Renal pelvis (tissue), 12 donors: Measurements from ENCODE around the gene OR5F1. TPM values are rescaled to one million over a fixed set of nuclear protein-coding genes. Genes with fewer than 3 reads are reported as not detected.

Experiments used
- DNase-seq: peaks from one replicate; pipeline ENCODE4 v3.0.0-alpha.2; 2013
- long read RNA-seq, 16 experiments: transcript quantifications; one replicate each; lab custom pipeline, GENCODE V29; 2026
- polyA plus RNA-seq, 3 donors: library from polyadenylated mRNA; unstranded; fragments of 120-200 nt; gene quantifications; one replicate each; pipeline ENCODE4 v1.2.1, GENCODE V29; 2013; ENCODE audit not compliant: insufficient read length in 3 of 3

Gene OR5F1
- not detected for polyA plus RNA-seq
- long read RNA-seq, donor 1 = 0 reads
- long read RNA-seq, donor 2 = 0 reads
- long read RNA-seq, donor 3 = 0 reads
- long read RNA-seq, donor 4 = 0 reads
- long read RNA-seq, donor 5 = 0 reads
- long read RNA-seq, donor 6 = 0 reads
- long read RNA-seq, donor 7 = 0 reads
- long read RNA-seq, donor 8 = 0 reads
- long read RNA-seq, donor 9, partial matches to known transcripts = 0 of 1 reads
- long read RNA-seq, donor 9, other reads (novel, unspliced or antisense) = 0 of 1 reads
- long read RNA-seq, donor 10 = 0 reads
- long read RNA-seq, donor 11 = 0 reads
- long read RNA-seq, donor 12 = 0 reads
- long read RNA-seq, donor 13 = 0 reads
- long read RNA-seq, donor 14 = 0 reads
- long read RNA-seq, donor 15 = 0 reads
- long read RNA-seq, donor 16 = 0 reads

DNA sequence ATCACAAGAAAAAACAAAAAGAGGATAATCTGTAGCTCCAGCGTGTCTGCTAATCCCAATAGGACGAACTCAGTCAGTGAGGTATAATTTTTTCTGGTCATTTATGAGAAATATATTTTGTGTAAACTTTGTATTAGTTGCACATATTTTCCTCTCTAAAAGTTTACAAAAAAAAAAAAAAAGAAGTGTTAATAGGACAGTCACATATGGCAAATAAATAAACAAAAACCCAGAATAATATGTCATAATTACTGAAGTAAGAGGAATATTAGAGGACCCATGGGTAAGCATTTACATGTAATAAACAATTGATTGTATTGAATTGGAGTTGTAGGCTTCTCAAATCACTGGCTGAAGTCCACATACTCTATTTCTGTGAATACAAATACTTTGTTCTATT, at the start of gene OR5F1:
TSS of gene OR5F1 (minus strand) at position 101 of the 400 bp plus-strand sequence. CDS start at position 101, 0 bp downstream.
- no peak for DNase-seq

DNA sequence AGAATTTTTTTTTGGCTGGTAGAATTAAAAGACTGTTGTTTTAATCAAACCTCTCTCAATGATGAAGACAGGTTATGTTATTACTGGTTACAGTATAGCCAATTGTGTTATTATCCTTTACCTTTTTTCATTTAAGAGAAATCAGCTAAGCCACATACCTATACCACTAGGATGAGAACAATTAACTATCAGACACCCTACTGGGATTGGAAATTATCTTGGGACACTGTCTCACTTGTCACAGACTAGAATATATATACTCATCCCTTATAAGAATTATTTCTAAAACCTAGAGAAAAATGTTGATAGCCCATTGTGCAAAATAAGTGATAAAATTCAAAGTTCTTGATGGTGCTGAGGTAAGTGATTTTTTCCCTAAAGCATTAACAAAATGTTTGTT, 32.9 kb upstream of the OR5F1 start, which contains the start of gene OR5AS1:
TSS of gene OR5AS1 (plus strand) at position 301 of the 400 bp plus-strand sequence. CDS start 2,765 bp downstream, outside the sequence.
- DNase-seq = no peak

DNA sequence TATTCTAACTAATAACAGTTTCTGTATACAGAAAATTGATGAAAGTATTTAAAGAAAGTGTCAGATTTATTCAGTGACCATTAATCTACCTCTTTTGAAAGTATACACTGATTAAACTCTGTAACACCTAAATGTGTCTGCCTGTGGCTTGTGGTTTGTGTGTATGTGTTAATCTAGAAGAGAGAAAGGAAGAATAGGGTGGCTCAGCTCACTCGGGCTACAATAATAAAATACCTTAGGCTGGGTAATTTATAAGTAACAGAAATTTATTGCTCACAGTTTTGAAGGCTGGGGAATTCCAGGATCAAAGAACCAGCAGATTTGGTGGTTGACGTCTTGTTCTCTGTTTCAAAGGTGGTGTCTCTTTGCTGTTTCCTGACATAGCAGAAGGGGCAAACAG, 19.4 kb upstream of the OR5F1 start:
- DNase-seq = no peak

DNA sequence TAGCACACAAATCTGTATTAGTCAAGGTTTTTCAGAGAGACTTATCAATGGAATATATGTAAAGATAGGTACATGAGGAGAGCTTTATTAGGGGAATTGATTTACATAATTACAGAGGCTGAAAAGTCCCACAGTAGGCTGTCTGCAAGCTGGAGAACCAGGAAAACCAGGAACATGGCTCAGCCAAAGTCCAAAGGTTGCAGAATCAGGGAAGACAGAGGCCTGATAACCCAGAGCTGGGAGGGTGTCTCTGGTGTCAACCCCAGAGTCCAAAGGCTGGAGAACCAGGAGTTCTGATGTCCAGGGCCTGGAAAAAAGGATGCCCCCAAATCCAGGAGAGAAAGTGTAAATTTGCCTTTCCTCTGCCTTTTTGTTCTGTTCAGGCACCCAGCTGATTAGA, 16.3 kb upstream of the OR5F1 start:
- DNase-seq = no peak

DNA sequence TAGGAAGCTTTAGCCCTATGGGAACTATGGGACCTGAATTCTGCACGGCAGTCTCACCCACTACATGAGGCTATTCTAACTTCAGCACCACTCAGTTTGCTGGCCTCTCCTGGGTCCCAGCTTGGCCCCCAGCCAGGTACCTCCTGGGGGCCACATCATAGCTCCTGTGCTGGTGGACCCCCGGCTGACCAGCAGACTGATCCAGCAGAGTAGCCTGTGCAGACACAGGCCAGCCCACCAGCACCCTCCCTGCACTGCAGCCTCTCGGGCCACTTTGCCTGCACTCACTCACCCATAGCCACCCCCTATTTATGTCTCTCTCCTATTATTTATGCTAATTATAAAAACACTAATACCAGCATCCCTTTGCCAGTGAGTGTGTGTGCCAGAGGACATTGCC, 23.5 kb downstream of the OR5F1 start:
- DNase-seq = no peak

DNA sequence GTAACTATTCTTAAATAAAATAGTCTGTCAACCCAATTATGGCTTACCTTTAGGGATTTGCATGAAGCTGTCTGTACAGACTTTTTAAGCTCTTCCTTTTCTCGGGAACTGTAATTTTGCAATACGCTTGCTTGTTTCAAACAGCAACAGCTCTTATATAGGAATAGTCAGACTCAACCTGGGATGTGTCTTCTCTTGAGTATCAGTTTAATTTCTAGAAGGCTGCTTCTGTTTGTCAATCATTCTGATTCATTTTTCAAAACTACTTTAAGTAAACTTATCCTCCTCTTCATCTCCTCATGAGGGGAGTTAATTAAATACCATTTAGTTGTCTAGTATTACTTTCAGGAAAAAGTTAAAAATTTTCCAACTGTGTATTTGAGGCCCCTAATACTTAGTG, 24.6 kb downstream of the OR5F1 start, which contains the start of gene OR10AG1:
TSS of gene OR10AG1 (minus strand) at position 101 of the 400 bp plus-strand sequence. CDS start at position 63, 38 bp downstream.
- DNase-seq = no peak

DNA sequence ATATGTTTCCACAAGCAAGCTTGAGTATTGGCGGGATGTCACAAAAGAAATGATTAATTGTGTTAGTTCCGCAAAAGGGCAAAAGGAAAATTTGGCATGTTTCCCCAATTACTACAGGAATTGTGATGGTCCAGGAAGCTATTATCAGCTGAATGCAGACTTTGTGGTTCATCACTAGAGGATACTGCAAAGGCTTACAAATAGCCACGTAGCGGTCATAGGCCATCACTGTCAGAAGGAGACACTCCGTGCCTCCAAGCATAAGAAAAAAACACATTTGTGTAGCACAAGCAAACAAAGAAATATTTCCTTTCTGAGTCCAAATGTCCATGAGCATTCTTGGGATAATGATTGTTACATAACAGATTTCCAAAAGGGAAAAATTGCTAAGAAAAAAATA, 26.5 kb downstream of the OR5F1 start:
- DNase-seq = no peak

DNA sequence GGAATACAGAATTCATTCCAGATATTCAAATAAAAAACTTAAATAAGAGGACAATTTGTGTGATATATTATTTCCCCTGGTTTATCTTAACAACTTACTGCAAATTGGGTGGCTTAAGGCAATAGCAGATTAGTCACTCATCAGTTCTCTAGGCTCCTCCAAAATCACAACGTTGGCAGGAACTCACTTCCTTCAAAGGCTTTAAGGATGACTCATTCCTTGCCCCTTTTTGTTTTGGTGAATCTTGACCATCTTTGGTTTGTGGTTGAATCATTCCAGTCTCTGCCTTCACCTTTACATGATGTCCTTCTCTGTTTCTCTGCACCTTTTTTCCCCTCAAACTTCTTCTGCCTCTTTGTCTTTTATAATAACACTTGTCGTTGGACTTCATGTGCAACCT, 28.0 kb downstream of the OR5F1 start:
- no peak for DNase-seq

DNA sequence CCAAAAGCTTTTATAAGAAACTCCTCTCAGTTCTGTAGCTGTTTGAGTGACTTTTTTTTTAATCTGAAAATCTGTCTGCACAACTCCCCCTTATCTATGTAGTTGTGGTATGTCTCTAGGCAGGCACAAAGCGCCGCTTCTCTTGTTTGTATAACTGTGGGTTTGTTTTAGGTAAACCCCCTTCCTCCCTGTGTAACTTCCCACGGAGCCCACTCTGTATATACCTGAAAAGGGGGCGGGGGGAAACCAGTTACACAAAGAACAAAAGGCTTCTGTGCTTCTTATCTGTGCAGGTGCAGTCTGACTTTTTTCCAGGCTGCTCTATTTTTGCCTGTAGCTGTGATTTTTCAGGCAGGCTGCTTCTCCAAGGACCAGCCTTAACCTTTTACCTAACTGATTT, 37.9 kb downstream of the OR5F1 start:
- DNase-seq = no peak

DNA sequence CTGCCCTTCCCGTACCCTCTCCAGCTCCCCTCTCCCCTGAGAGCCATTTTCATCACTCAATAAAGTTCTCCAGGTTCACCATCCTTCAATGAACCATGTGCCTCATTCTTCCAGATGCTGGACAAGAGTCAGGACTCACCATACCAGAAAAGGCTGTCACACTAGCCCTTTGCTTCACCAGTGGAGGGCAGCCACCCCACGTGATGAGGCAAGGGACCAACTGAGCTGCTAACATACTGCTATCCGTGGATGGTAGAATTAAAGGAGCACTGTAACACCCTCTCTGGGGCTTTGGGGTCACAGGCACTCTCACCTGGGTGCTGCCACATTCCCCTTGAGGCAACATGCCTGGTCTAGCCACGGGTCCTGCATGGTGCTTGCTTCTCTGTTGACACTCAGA, 45.1 kb downstream of the OR5F1 start:
- no peak for DNase-seq

Other genes with a start within 250 kb of the OR5F1 start
- gene OR5D13, start 221.2 kb downstream of the OR5F1 start, polyA plus RNA-seq = not detected
- not detected for gene OR5D14, start 199.1 kb downstream of the OR5F1 start, polyA plus RNA-seq
- gene OR5L1, start 183.3 kb downstream of the OR5F1 start, polyA plus RNA-seq = not detected
- gene OR5D18, start 175.0 kb downstream of the OR5F1 start, polyA plus RNA-seq = not detected
- not detected for gene OR5L2, start 167.4 kb downstream of the OR5F1 start, polyA plus RNA-seq
- gene OR5D16, start 155.9 kb downstream of the OR5F1 start, polyA plus RNA-seq = not detected
- not detected for gene TRIM51, start 111.3 kb downstream of the OR5F1 start, polyA plus RNA-seq
- gene OR5W2, start 80.0 kb downstream of the OR5F1 start, polyA plus RNA-seq = not detected
- not detected for gene OR5I1, start 58.2 kb downstream of the OR5F1 start, polyA plus RNA-seq
- not detected for gene OR10AG1, start 24.7 kb downstream of the OR5F1 start, polyA plus RNA-seq
- gene OR5AS1, start 33.0 kb upstream of the OR5F1 start, polyA plus RNA-seq = under 1 TPM in 2 of 3 donors, not detected in 1; 0.06 to 0.09 TPM
- not detected for gene OR8I2, start 98.7 kb upstream of the OR5F1 start, polyA plus RNA-seq
- under 1 TPM in 1 of 3 donors, not detected in 2; 0.05 TPM for gene OR8H2, start 109.1 kb upstream of the OR5F1 start, polyA plus RNA-seq
- not detected for gene OR8H3, start 127.7 kb upstream of the OR5F1 start, polyA plus RNA-seq
- not detected for gene OR8J3, start 145.6 kb upstream of the OR5F1 start, polyA plus RNA-seq
- gene OR8K5, start 165.7 kb upstream of the OR5F1 start, polyA plus RNA-seq = not detected
- gene OR5J2, start 182.0 kb upstream of the OR5F1 start, polyA plus RNA-seq = not detected
- gene OR5T2, start 239.6 kb upstream of the OR5F1 start, polyA plus RNA-seq = not detected